HG03575 (cell line): ENCODE data around the gene TMEM272.

ENCODE experiments used
- ATAC-seq: cut with Tn5 transposase; IDR thresholded peaks from one replicate; pipeline ENCODE4 v1.9.1; 2021; ENCODE audit not compliant: unreplicated experiment, insufficient number of reproducible peaks, low FRiP score; ENCODE audit errors: extremely low read depth

Gene TMEM272

GRCh38 chr13:51856998-51857397, 12.0 kb upstream of the TMEM272 start:
- no peak for ATAC-seq

GRCh38 chr13:51856027-51856736, 11.2 kb upstream of the TMEM272 start:
- ATAC-seq = no peak

- ATAC-seq = no peak
Observed at GRCh38 chr13:51849145-51850101, 4.4 kb upstream of the TMEM272 start.

GRCh38 chr13:51848674-51849073, 3.7 kb upstream of the TMEM272 start:
- no peak for ATAC-seq

- ATAC-seq = no peak
Observed at GRCh38 chr13:51846756-51847155, 1.8 kb upstream of the TMEM272 start.

GRCh38 chr13:51845574-51846318, 769 bp upstream of the TMEM272 start:
- no peak for ATAC-seq

- ATAC-seq = no peak
Observed at GRCh38 chr13:51843529-51843928, 1.4 kb downstream of the TMEM272 start.

- no peak for ATAC-seq
Observed at GRCh38 chr13:51841732-51842131, 3.2 kb downstream of the TMEM272 start.

- ATAC-seq = no peak
Observed at GRCh38 chr13:51840917-51841316, 4.1 kb downstream of the TMEM272 start.

GRCh38 chr13:51839711-51840540, 5.1 kb downstream of the TMEM272 start:
- ATAC-seq = no peak

GRCh38 chr13:51838240-51838846, 6.6 kb downstream of the TMEM272 start:
- ATAC-seq = no peak

- no peak for ATAC-seq
Observed at GRCh38 chr13:51837016-51837415, 8.0 kb downstream of the TMEM272 start.

- ATAC-seq = no peak
Observed at GRCh38 chr13:51834581-51835171, 10.3 kb downstream of the TMEM272 start.

GRCh38 chr13:51833980-51834379, 11.0 kb downstream of the TMEM272 start:
- no peak for ATAC-seq

- no peak for ATAC-seq
Observed at GRCh38 chr13:51832471-51833152, 12.4 kb downstream of the TMEM272 start.

GRCh38 chr13:51831519-51831918, 13.5 kb downstream of the TMEM272 start:
- ATAC-seq = no peak

- no peak for ATAC-seq
Observed at GRCh38 chr13:51829568-51829899, 15.4 kb downstream of the TMEM272 start.
